NCI-H2227 (cell line): Measurements from ENCODE around the gene PRM2.
"Not testable (repeated sequence)": the region's sequence is repeated elsewhere in the genome, so short reads cannot be mapped to it uniquely, and the experiment has no call there.

Experiments
- DNase-seq: peaks from one replicate; lab custom pipeline; 2025; ENCODE audit not compliant: unreplicated experiment; lab: John Stamatoyannopoulos, UW

Gene PRM2

GRCh38 chr16:11307639-11308492, 31.6 kb upstream of the PRM2 start:
- no peak for DNase-seq

- DNase-seq, result no peak
These were observed 30.8 kb upstream of the PRM2 start for GRCh38 chr16:11306997-11307638.

GRCh38 chr16:11306381-11306780, 30.1 kb upstream of the PRM2 start:
- DNase-seq, result no peak

GRCh38 chr16:11303405-11304138, 27.3 kb upstream of the PRM2 start:
- no peak for DNase-seq

- DNase-seq, result no peak
These were observed 26.7 kb upstream of the PRM2 start for GRCh38 chr16:11302977-11303376.

GRCh38 chr16:11301645-11302501, 25.6 kb upstream of the PRM2 start:
- DNase-seq, result no peak

- DNase-seq, result no peak
These were observed 24.2 kb upstream of the PRM2 start for GRCh38 chr16:11300560-11300892.

GRCh38 chr16:11299865-11300559, 23.7 kb upstream of the PRM2 start:
- DNase-seq, result no peak

- DNase-seq, result not testable (repeated sequence)
These were observed 22.8 kb upstream of the PRM2 start for GRCh38 chr16:11298950-11299547.

- DNase-seq, result no peak
These were observed 22.0 kb upstream of the PRM2 start for GRCh38 chr16:11298143-11298900.

- peak; percentile 63 for DNase-seq
These were observed 21.3 kb upstream of the PRM2 start for GRCh38 chr16:11297492-11298142.

GRCh38 chr16:11296706-11297491, 20.6 kb upstream of the PRM2 start:
- no peak for DNase-seq

- no peak for DNase-seq
These were observed 20.0 kb upstream of the PRM2 start for GRCh38 chr16:11296351-11296705.

- DNase-seq, result no peak
These were observed 19.4 kb upstream of the PRM2 start for GRCh38 chr16:11295672-11296071.

GRCh38 chr16:11292076-11292748, 15.9 kb upstream of the PRM2 start:
- DNase-seq, result no peak

GRCh38 chr16:11291091-11291703, 14.9 kb upstream of the PRM2 start:
- no peak for DNase-seq
